ENCODE data around the gene AKR7A2. TPM values are rescaled to one million over a fixed set of nuclear protein-coding genes. Genes with fewer than 3 reads are reported as not detected.
"Not testable (repeated sequence)": the region's sequence is repeated elsewhere in the genome, so short reads cannot be mapped to it uniquely, and the experiment has no call there.

Gene AKR7A2
- total and polyA plus RNA-seq, 2 experiments from 2014 or later, result 20.8 to 53.6 TPM

GRCh38 chr1:19288324-19289241 is 23.4 kb downstream of the AKR7A2 start, which contains the start of gene AKR7A3:
TSS of gene AKR7A3 (minus strand) at chr1:19288770. CDS start at chr1:19288709, 61 bp downstream.
- H3K4me2 ChIP-seq, result peak within 1 kb of the TSS; percentile 89
- TF ChIP-seq CREB1 (CRISPR knock-in tag; IDR thresholded peaks at IDR 0.05; ENCODE audit: low read depth), result 0 out of 2 replicates have a peak, but pooled peaks have one; percentile 7
- peak; percentile 19 for TF ChIP-seq EZH2 (IDR thresholded peaks at IDR 0.05; ENCODE audit: low read depth, unreplicated experiment)
- not testable (repeated sequence) for H3K9me2 ChIP-seq (ENCODE audit: insufficient read depth)

GRCh38 chr1:19287436-19288185 is 24.3 kb downstream of the AKR7A2 start:
- peaks cover 3% of the 10 kb centered on the region; the same call in 2 of the 3 replicates for H3K9me3 Mint-ChIP-seq
- Histone ChIP-seq H3K4me1 (ENCODE audit: insufficient read depth) (0 out of 2 replicates have a peak, but pooled peaks cover 4% of the 10 kb centered on the region), H2AFZ (no peak overlapping the region), H3K27me3 (ENCODE audit: insufficient read depth) (peaks cover 37% of the 10 kb centered on the region), H3K4me3 (no peak overlapping the region; the same call in 1 of the 2 replicates), H3K36me3 (ENCODE audit: insufficient read depth) (no peaks in the 10 kb centered on the region), H3K4me2 (no peak overlapping the region), H4K20me1 (replicated peaks; ENCODE audit: insufficient read depth) (peaks cover 8% of the 10 kb centered on the region), H3F3A (replicated peaks; ENCODE audit: low read depth) (no peaks in the 10 kb centered on the region), H3K9me2 (ENCODE audit: insufficient read depth) (no peaks in the 10 kb centered on the region), H3K27ac (ENCODE audit: low read depth) (no peak overlapping the region), H3K79me2 (replicated peaks; ENCODE audit: insufficient read depth) (no peaks in the 10 kb centered on the region)
- H3K27me3 Mint-ChIP-seq (ENCODE audit: insufficient read depth, low read depth, poor library complexity), result peaks cover 33% of the 10 kb centered on the region
- peak overlapping the region; percentile 48 for H3K4me3 Mint-ChIP-seq
- DNase-seq (ENCODE audit: low spot score), result no peak
- no peak overlapping the region for H3K27ac Mint-ChIP-seq
- peaks cover 6% of the 10 kb centered on the region; the same call in 2 of the 3 replicates for H3K36me3 Mint-ChIP-seq (ENCODE audit: low read depth)
- peaks cover 4% of the 10 kb centered on the region; the same call in 1 of the 3 replicates for H3K4me1 Mint-ChIP-seq
- no peak for ATAC-seq
- TF ChIP-seq ZNF331 (CRISPR knock-in tag; IDR thresholded peaks at IDR 0.05; ENCODE audit: low read depth) (no peak), ZNF462 (CRISPR knock-in tag; IDR thresholded peaks at IDR 0.05) (no peak), ZNF114 (CRISPR knock-in tag; IDR thresholded peaks at IDR 0.05) (no peak), NANOG (IDR thresholded peaks at IDR 0.05; ENCODE audit: borderline replicate concordance) (no peak), POLR2AphosphoS5 (IDR thresholded peaks at IDR 0.05; ENCODE audit: low read depth) (no peak), CREB1 (CRISPR knock-in tag; IDR thresholded peaks at IDR 0.05; ENCODE audit: low read depth) (no peak), EZH2phosphoT487 (IDR thresholded peaks at IDR 0.05; ENCODE audit: unreplicated experiment) (no peak), ETS1 (IDR thresholded peaks at IDR 0.05) (no peak)

More at GRCh38 chr1:19288324-19289241, 23.4 kb downstream of the AKR7A2 start, which contains the start of gene AKR7A3:
- H3K9me3 Mint-ChIP-seq, result peaks cover 13% of the 10 kb centered on the region
- DNase-seq (ENCODE audit: low spot score), result peak; percentile 66
- H3K79me2 ChIP-seq (replicated peaks; ENCODE audit: insufficient read depth); H3K27ac Mint-ChIP-seq; H3K27ac ChIP-seq (ENCODE audit: low read depth); H3K4me1 Mint-ChIP-seq; H3K4me1 ChIP-seq (ENCODE audit: insufficient read depth); H3F3A ChIP-seq (replicated peaks; ENCODE audit: low read depth); H4K20me1 ChIP-seq (replicated peaks; ENCODE audit: insufficient read depth); H3K36me3 ChIP-seq (ENCODE audit: insufficient read depth): not testable (repeated sequence)
- peak within 1 kb of the TSS; percentile 69 for H3K4me3 Mint-ChIP-seq
- H3K27me3 Mint-ChIP-seq (ENCODE audit: insufficient read depth, low read depth, poor library complexity), result peaks cover 33% of the 10 kb centered on the region
- Histone ChIP-seq H2AFZ (peak within 1 kb of the TSS; percentile 72; the same call in 1 of the 2 replicates), H3K4me3 (peak within 1 kb of the TSS; percentile 63), H3K27me3 (ENCODE audit: insufficient read depth) (peaks cover 37% of the 10 kb centered on the region)
- peaks cover 12% of the 10 kb centered on the region; the same call in 2 of the 3 replicates for H3K36me3 Mint-ChIP-seq (ENCODE audit: low read depth)
- ATAC-seq, result peak; percentile 93
